ENCODE results near the gene TMEM63A.

The TMEM63A gene

GRCh38 chr1:225825607-225826007, 56.6 kb downstream of the TMEM63A start:
- DNase-seq (ENCODE audit: low read depth), result peak; percentile 23
- no peak for TF ChIP-seq CTCF (IDR thresholded peaks at IDR 0.05; ENCODE audit: low read length, missing control alignments)
- no peak overlapping the region for H3K4me3 ChIP-seq (replicated peaks; ENCODE audit: low read depth, low read length)

GRCh38 chr1:225825078-225825477, 57.1 kb downstream of the TMEM63A start:
- DNase-seq (ENCODE audit: low read depth), result no peak
- TF ChIP-seq CTCF (IDR thresholded peaks at IDR 0.05; ENCODE audit: low read length, missing control alignments), result no peak
- no peak overlapping the region for H3K4me3 ChIP-seq (replicated peaks; ENCODE audit: low read depth, low read length)

- no peak overlapping the region for H3K4me3 ChIP-seq (replicated peaks; ENCODE audit: low read depth, low read length)
- DNase-seq (ENCODE audit: low read depth), result no peak
- TF ChIP-seq CTCF (IDR thresholded peaks at IDR 0.05; ENCODE audit: low read length, missing control alignments), result no peak
These were observed 57.6 kb downstream of the TMEM63A start for GRCh38 chr1:225824533-225824941.

GRCh38 chr1:225823811-225824261, 58.3 kb downstream of the TMEM63A start:
- no peak for TF ChIP-seq CTCF (IDR thresholded peaks at IDR 0.05; ENCODE audit: low read length, missing control alignments)
- no peak for DNase-seq (ENCODE audit: low read depth)
- no peak overlapping the region for H3K4me3 ChIP-seq (replicated peaks; ENCODE audit: low read depth, low read length)

GRCh38 chr1:225822655-225823403, 59.4 kb downstream of the TMEM63A start:
- no peak for DNase-seq (ENCODE audit: low read depth)
- no peak for TF ChIP-seq CTCF (IDR thresholded peaks at IDR 0.05; ENCODE audit: low read length, missing control alignments)

GRCh38 chr1:225820522-225821120, 61.6 kb downstream of the TMEM63A start:
- no peak overlapping the region for H3K4me3 ChIP-seq (replicated peaks; ENCODE audit: low read depth, low read length)
- TF ChIP-seq CTCF (IDR thresholded peaks at IDR 0.05; ENCODE audit: low read length, missing control alignments), result no peak
- DNase-seq (ENCODE audit: low read depth), result no peak

More at GRCh38 chr1:225822655-225823403, 59.4 kb downstream of the TMEM63A start:
- H3K4me3 ChIP-seq (replicated peaks; ENCODE audit: low read depth, low read length), result no peak overlapping the region

Measured in fibroblast of pulmonary artery (primary cell).